ENCODE data around the gene CRIP2.

CRIP2 gene

GRCh38 chr14:105445290-105445689 lies 29.3 kb upstream of the CRIP2 start:
- DNase-seq, result no peak

GRCh38 chr14:105445901-105446845 lies 28.4 kb upstream of the CRIP2 start:
- no peak for DNase-seq

- no peak for DNase-seq
Measured at GRCh38 chr14:105446971-105447370, 27.6 kb upstream of the CRIP2 start.

- no peak for DNase-seq
Measured at GRCh38 chr14:105447651-105448640, 26.7 kb upstream of the CRIP2 start.

- peak; percentile 55 for DNase-seq
Measured at GRCh38 chr14:105448706-105449111, 25.9 kb upstream of the CRIP2 start.

GRCh38 chr14:105449276-105450122 lies 25.1 kb upstream of the CRIP2 start:
- no peak for DNase-seq

GRCh38 chr14:105450123-105450505 lies 24.5 kb upstream of the CRIP2 start:
- no peak for DNase-seq

GRCh38 chr14:105450864-105451720 lies 23.5 kb upstream of the CRIP2 start:
- DNase-seq, result no peak

- DNase-seq, result no peak
Measured at GRCh38 chr14:105452963-105453362, 21.7 kb upstream of the CRIP2 start.

- DNase-seq, result no peak
Measured at GRCh38 chr14:105453847-105454246, 20.8 kb upstream of the CRIP2 start.

GRCh38 chr14:105455086-105455640 lies 19.5 kb upstream of the CRIP2 start:
- DNase-seq, result no peak

- no peak for DNase-seq
Measured at GRCh38 chr14:105455766-105456660, 18.6 kb upstream of the CRIP2 start.

GRCh38 chr14:105456736-105457617 lies 17.6 kb upstream of the CRIP2 start:
- no peak for DNase-seq

GRCh38 chr14:105458010-105458409 lies 16.6 kb upstream of the CRIP2 start:
- no peak for DNase-seq

- DNase-seq, result no peak
Measured at GRCh38 chr14:105458571-105458970, 16.1 kb upstream of the CRIP2 start.

- no peak for DNase-seq
Measured at GRCh38 chr14:105460116-105460515, 14.5 kb upstream of the CRIP2 start.

GRCh38 chr14:105460616-105461015 lies 14.0 kb upstream of the CRIP2 start:
- no peak for DNase-seq

GRCh38 chr14:105461903-105462302 lies 12.7 kb upstream of the CRIP2 start:
- DNase-seq, result no peak

GRCh38 chr14:105464501-105464900 lies 10.1 kb upstream of the CRIP2 start:
- no peak for DNase-seq

Data from activated T-cell treated with anti-CD3 and anti-CD28 coated beads for 4 hours (primary cell).